Gastroesophageal sphincter (tissue), 3 donors: Measurements from ENCODE around the gene GMIP.

Source experiments
- EP300 ChIP-seq: sonication (generic); formaldehyde crosslinking; IDR thresholded peaks from one replicate; pipeline ENCODE4 v1.6.1; 2017; ENCODE audit warnings: antibody characterized with exemption, mild to moderate bottlenecking
- POLR2A ChIP-seq, 2 donors: fragments of 450-650 bp; IDR thresholded peaks; one replicate each; pipeline ENCODE4 v1.6.1; 2017; ENCODE audit warnings: antibody characterized with exemption in 2 of 2, mild to moderate bottlenecking in 2 of 2, moderate library complexity in 1 of 2
- POLR2AphosphoS5 ChIP-seq: sonication (generic); formaldehyde crosslinking; IDR thresholded peaks from one replicate; pipeline ENCODE4 v1.6.1; 2017; ENCODE audit warnings: antibody characterized with exemption
- TF ChIP-seq, protein P1 (sequence below), 4 experiments: fragments of 200-600 bp in 2 of 4; fragments of 450-650 bp in 2 of 4; sonication (generic) in 1 of 4; IDR thresholded peaks; one replicate each; pipeline ENCODE4 v1.5.1; 2017 to 2019; ENCODE audit warnings: antibody characterized with exemption in 4 of 4, mild to moderate bottlenecking in 2 of 4, moderate library complexity in 2 of 4

GRCh38 chr19:19656451-19657396 is 13.3 kb upstream of the GMIP start:
- TF ChIP-seq EP300 (no peak), POLR2AphosphoS5 (no peak), POLR2A (IDR thresholded peaks at IDR 0.05) (no peak)
- TF ChIP-seq, protein P1, sequence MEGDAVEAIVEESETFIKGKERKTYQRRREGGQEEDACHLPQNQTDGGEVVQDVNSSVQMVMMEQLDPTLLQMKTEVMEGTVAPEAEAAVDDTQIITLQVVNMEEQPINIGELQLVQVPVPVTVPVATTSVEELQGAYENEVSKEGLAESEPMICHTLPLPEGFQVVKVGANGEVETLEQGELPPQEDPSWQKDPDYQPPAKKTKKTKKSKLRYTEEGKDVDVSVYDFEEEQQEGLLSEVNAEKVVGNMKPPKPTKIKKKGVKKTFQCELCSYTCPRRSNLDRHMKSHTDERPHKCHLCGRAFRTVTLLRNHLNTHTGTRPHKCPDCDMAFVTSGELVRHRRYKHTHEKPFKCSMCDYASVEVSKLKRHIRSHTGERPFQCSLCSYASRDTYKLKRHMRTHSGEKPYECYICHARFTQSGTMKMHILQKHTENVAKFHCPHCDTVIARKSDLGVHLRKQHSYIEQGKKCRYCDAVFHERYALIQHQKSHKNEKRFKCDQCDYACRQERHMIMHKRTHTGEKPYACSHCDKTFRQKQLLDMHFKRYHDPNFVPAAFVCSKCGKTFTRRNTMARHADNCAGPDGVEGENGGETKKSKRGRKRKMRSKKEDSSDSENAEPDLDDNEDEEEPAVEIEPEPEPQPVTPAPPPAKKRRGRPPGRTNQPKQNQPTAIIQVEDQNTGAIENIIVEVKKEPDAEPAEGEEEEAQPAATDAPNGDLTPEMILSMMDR (IDR thresholded peaks at IDR 0.05): no peak
